ENCODE data around the gene CDH1.

CDH1 gene

GRCh38 chr16:68884401-68884800 is 147.3 kb downstream of the CDH1 start:
- no peak for DNase-seq (ENCODE audit: low read depth)
- H3K4me3 ChIP-seq (ENCODE audit: low read depth, low read length), result no peak overlapping the region
- TF ChIP-seq CTCF (IDR thresholded peaks at IDR 0.05; ENCODE audit: control insufficient read depth, extremely low read depth, insufficient read depth), result no peak

Measured in LNCaP clone FGC (cell line).